HG03103 (cell line): ENCODE data around the gene SAMD15.
"Not testable (repeated sequence)": the region's sequence is repeated elsewhere in the genome, so short reads cannot be mapped to it uniquely, and the experiment has no call there.

Source experiments
- ATAC-seq: cut with Tn5 transposase; IDR thresholded peaks from one replicate; pipeline ENCODE4 v1.9.1; 2021; ENCODE audit warnings: low read depth; ENCODE audit not compliant: unreplicated experiment

Gene SAMD15

DNA sequence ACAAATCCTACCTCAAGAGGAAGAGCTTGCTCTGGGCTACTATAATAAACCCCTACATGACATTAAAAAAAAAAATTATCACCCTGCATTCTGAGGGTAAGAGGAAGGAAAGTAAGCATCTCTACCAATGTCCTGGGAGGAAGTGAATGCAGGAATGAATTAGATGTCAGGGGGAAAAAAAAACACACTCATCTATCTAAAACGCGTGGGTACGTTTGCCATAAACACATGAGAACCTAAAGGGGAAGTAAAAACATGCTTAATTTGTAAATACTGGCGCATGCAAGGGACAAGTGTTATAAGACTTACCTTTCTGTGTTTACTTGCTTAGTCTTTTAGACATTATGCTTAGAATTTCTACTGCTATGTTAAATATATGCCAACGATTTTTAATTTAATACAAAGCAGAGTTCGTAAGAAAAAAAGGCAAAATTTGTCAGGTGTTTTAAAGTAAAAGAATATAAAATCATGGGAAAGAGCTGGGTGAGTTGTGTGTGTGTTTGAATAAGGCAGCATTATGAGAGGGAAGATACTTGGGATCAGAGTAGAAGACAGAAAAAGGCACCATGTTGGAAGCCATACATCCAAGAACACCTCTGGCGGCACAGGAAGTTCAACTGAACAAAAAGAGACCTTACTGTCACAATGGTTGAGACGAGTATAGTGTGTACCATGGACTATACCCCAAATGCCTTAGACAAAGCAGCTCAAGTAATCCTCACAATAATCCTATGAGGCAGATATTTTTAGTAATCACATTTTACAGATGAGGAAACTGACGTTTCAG lies 1.8 kb upstream of the SAMD15 start:
- no peak for ATAC-seq

DNA sequence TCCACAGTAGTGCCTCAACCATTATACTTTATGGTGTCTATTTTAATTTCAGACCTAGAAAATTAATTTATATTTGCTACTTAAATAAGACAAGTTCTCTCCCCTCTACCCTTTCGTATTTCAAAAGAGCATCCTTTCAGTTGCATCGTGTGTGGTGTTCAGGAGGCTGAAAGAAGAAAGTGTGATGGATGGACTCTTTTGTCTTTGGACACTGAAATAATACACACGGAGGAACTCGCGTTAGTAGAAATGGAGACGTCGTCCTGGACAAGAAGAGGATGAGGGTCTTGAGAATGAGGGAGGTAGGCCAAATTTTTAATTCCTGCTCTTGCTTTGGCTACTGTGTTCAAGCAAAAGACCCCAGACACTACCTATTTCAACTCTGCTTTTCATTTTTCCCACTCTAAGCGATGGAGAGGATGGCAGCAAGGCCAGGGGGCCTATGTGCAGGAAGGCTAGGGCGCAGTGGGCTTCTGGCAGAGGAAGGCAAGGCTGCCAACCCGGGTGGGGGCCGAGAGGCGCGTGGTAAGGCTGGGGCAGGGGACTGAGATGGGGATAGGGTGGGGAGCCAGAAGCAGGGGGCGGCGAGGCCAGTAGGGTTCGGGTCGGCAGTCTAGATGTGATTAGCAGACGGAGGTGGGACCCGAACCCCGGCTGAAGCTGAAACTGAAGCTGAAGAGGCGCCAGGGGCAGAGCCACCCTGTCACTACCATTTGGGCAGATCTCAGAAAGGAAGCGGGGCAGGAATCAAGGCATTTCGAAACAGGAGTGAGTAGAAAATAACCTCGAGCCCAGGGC lies 1.0 kb upstream of the SAMD15 start:
- ATAC-seq, result peak; percentile 17

DNA sequence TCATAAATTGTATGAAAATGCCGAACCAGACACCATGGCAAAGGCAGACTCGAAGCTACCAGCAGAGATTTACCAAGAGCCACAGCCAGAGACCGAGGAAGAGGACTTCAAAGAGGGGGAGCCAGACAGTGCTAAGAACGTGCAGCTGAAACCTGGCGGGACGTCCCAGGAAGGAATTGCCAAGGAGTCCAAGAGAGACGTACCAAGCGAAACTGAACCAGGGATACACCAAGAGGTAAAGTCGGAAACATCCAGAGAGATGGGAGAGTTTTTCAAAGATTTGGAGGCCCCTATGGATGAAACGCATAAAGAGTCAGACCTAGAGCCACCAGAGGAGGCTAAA lies 294 bp downstream of the SAMD15 start:
- ATAC-seq, result no peak

DNA sequence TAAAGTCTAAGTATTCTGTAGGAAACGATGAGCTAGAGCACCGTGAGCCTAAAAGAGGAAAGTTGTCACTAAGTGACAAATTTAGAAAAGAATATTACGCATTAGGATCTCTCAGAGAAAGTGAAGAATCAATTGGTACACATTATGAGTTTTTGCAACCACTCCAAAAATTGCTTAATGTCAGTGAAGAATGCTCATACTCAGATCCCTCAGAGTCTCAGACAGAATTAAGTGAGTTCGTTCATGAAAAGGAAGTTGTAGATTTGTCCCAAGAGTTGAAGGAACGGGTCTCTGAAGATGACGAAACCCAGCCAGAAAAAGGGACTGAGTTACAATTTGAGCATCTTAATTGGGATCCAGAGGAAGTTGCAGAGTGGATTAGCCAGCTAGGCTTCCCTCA lies 1.5 kb downstream of the SAMD15 start:
- ATAC-seq, result no peak

DNA sequence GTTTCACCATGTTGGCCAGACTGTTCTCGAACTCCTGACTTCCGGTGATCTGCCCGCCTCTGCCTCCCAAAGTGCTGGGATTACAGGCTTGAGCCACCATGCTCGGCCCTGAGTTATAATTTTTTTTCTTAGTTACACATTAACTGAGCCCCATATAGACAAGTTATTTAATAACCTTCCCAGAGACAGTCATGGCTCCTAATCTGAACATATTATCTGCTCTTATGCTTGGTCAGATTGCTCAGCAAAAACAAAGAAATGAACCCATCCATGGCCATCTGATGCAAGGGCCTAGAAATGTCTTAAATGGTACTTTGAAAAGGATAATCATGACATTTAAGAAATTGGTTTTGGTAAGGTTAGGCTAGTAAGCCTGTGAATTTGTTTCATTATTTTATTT lies 13.0 kb downstream of the SAMD15 start:
- no peak for ATAC-seq

DNA sequence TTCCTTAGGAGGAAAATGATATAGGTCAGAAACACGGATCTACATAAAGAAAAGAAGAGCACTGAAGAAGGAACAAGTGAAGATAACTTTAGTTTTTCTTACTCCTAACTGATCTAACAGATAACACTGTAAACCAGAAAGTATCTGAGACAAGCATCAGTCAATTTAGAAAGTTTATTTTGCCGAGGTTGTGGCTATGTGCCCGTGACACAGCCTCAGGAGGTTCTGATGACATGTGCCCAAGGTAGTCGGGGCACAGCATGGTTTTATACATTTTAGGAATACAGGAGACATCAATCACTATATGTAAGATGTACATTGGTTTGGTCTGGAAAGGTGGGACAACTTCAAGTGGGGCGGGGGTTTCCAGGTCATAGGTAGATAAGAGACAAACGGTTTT lies 23.0 kb downstream of the SAMD15 start:
- no peak for ATAC-seq

DNA sequence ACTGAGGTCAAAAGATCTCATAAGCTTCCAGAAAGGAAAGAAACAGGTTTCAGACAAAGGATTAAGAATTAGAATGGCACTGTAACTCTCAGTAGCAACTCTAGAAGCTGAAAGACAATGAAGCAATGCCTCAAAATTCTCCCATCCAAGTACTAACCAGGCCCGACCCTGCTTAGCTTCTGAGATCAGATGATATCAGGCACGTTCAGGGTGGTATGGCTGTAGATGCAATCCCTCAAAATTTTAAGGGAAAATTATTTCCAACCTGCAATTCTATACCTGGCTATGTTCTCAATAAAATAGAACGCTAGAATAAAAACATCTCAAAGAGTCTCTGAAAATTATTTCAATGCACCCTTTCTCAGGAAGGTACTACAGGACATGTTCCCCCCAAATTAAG lies 26.6 kb downstream of the SAMD15 start:
- ATAC-seq, result no peak

DNA sequence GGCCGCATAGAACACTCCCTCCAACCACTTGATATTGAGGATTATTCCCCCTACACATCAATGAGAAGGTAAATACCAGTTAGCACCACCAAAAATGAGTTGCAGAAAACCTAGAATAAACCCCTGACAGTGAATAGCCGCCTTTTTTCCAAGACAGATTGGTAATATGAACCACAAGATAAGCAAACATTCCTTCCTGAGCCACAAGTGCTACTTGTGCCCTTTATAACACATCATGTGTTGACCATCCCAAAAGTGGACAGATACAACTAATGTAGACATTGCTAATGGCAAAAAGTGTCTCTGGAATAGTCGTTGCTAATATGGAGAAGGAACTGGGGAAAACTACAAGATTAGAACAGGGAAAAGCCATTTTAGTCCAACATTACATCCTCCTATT lies 28.9 kb downstream of the SAMD15 start:
- no peak for ATAC-seq

DNA sequence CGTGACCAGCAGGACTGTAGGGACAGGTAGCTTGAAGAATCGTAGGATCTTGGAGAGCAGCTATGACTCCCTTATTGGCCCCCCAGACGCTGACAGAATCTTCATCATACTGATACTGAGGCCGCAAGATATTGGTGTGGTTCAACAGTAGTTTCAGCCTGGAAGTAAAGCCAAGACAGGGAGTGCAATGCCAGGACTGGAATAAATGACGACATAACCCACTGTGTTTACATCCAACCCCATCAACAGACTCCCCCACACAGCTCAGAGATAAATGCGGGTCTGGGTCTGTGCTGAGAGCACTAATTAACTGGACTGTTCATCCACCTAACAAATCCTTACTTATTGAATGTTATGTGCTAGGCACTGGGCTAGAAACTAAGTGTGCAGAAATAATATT lies 29.5 kb downstream of the SAMD15 start:
- ATAC-seq, result no peak

DNA sequence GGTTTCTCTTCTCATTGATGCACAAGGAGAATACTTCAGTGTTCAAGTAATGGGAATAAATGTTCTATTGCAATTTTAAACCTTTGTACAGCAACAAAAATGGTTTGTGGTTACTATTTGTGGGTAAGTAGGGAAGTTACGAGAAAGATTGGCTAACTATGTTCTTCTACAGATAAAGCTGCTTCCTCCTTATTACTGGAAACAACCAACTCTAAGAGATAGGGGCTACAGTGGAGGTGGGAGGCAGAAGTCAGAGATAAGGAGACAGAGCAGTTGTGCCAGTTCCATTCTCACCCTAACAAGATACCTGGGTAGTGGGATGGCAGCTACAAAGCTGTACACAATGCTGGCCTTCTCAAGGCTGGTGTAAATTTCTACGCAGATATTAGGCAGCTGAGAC lies 30.0 kb downstream of the SAMD15 start:
- no peak for ATAC-seq

DNA sequence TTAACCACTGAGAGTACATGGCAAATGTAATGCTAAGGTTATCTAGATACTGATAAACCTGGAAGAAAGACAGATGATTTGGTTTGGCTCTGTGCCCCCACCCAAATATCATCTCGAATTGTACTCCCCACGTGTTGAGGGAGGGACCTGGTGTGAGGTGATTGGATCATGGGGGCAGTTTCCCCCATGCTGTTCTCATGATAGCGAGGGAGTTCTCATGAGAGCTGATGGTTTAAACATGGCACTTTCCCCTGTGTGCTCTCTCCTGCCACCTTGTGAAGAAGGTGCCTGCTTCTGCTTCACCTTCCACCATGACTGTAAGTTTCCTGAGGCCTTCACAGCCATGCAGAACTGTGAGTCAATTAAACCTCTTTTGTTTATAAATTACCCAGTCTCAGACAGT lies 32.0 kb downstream of the SAMD15 start:
- ATAC-seq, result no peak

DNA sequence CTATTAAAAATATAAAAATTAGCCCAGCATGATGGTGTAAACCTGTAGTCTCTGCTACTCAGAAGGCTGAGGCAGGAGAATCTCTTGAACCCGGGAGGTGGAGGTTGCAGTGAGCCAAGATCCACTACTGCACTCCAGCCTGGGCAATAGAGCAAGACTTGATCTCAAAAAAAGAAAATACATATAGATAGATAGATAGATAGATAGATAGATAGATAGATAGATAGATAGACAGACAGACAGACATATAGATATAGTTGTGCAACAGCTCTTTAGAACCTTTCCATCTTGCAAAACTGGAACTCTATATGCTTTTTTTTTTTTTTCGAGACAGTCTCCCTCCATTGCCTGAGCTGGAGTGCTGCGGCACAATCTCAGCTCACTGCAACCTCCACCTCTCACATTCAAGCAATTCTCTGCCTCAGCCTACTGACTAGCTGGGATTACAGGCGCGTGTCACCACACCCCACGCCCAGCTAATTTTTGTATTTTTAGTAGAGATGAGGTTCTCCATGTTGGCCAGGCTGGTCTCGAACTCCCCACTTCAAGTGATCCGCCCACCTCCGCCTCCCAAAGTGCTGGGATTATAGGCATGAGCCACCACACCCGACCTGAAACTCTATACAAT lies 38.3 kb downstream of the SAMD15 start:
- not testable (repeated sequence) for ATAC-seq

DNA sequence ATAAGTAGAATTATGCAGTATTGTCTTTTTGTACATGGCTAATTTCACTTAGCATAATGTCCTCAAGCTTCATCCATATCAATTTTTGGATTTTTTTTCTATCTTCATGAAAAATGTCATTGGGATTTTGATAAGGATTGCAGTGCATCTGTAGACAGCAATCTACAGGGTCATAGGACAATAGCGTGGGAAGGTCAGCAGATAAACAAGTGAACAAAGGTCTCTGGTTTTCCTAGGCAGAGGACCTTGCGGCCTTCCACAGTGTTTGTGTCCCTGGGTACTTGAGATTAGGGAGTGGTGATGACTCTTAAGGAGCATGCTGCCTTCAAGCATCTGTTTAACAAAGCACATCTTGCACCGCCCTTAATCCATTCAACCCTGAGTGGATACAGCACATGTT lies 38.9 kb downstream of the SAMD15 start:
- not testable (repeated sequence) for ATAC-seq

DNA sequence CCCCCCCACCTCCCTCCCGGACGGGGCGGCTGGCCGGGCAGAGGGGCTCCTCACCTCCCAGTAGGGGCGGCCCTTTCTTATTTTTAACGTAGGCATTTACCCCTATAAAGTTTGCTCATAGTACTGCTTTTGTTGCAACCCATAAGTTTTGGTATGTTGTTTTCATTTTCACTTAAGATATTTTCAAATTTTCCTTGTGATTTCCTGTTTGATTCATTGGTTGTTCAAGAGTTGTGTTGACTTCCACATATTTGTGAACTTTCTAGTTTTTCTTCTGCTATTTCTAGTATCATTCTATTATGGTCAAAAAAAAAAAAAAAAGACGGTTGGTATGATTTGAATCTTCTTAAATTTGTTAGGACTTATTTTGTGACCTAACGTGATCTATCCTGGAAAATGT lies 39.7 kb downstream of the SAMD15 start:
- ATAC-seq, result no peak

DNA sequence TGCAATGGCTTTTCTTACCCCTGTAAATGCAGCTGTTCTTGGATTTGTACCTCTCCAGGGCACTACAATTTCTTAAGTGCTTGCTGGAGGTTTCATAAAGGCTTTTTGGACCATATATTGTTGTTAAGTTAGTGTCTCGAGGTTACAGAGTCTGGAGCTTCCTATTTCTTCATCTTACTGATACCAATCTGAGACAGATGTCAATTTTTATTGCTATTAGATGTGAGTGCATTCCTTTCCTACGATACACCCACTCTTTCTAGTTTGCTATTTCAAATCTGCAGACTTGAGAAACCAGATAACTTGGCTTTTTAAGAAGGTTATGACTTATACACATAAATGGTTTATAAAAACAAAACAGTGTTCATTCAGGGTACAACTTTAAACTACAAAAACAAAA lies 44.0 kb downstream of the SAMD15 start:
- ATAC-seq, result no peak

DNA sequence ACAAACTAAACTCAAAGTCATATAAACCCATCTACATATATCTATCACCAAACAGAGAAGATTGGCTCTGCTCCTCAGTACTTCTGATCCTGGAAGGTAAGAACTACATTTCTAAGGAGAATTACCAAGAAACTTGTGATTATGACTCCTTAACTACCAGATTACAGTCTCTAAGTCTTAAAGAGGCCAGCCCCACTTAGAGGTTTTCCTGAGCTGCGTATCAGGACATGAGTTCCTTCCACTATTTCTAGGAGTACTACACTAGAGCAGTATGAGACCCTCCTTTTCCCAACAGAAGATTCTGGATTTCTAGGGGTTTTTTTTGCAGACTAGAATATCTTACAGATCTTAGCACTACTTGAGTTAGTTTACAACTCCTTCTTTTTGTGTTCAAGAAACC lies 46.2 kb downstream of the SAMD15 start, which contains the start of gene NOXRED1:
TSS of gene NOXRED1 (minus strand) at position 101 of the 400 bp plus-strand sequence. CDS start 634 bp downstream, outside the sequence.
- ATAC-seq, result no peak

DNA sequence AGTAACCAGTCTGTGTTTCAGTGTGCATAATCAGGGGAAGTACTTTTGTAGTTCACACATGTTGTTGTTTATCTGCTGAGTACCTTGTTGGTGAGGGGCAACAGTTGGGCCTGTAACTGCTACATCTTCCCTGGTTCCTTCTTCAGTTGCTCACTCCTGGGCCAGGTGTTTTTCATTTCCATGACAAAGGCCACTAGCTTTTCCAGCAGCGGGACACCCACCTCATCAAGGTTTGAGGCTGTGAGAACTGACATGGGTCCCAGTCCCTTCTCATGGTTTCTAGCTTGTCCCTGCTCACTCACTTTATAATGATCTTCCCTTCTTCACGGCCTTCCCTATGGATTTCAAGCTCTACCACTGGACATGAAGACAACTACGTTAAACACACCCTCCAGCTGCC lies 47.7 kb downstream of the SAMD15 start:
- ATAC-seq, result no peak

DNA sequence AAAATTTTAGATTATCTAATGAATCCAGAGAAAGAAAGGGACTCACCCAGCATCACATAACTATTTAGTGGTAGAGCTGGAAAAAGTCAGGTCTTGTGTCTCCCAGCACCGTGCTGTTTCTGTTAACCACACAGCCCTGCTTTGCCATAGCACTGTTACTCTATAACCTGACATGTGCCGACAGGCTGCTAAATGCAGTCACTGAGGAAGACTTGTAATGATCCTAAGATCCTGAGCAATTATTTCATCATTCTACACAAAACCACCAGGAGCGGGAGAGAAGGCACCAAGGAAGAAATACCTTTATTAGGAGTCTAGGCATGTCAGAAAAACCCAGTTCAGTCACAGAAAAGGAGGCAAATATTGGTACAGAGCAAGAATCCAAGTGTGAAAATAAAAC lies 49.2 kb downstream of the SAMD15 start:
- ATAC-seq, result no peak

DNA sequence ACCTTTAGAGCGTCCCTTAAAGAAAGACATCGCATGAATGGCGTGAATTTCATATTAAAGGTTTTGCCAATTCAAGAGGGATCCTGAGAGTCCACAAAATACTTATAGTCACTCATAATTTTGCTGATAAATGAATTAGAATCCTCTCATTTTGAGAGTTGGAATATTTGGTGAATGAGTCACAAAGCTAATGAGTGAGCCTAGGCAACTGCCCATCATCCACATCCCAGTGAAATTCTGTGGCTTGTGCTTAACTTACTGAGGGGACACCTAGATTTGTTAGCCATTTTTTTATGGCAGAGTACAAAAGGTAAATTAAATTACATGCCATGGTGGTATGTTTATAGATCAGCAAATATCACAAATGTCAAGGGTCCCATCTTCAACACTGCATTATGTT lies 58.9 kb downstream of the SAMD15 start:
- no peak for ATAC-seq

DNA sequence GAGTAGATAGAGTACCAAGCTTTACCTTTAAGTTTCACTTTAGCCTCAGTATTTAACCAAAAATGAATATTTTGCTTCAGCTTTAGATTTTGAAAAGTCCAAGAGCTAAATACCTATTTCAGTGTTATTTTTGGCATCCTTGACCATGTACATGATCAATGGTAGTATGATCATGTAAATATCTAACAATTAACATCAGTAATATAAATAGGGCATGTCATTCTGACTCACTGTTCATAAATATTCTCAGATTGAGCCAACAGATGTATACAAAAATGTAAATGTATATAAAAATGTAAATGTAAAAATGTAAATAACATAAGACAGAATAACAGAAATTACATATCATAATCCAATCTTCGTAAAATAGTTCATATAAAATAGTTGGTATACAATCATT lies 61.4 kb downstream of the SAMD15 start:
- ATAC-seq, result no peak

DNA sequence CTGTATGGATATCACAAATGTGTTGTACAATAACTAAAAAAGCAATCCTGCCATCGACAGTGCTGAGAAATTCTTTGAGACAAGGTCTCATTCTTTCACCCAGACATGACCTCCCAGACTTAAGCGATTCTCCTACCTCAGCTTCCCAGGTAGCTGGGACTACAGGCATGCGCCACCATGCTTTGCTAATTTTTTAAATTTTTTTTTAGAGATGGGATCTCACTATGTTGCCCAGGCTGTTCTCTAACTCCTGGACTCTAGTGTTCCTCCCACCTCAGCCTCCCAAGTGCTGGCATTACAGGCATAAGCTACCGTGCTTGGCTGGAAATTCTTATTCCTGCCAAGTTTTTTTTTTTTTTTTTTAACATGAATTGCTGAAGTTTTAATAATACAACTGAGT lies 62.7 kb downstream of the SAMD15 start:
- no peak for ATAC-seq
